ENCODE results near the gene NRG4.

DNA sequence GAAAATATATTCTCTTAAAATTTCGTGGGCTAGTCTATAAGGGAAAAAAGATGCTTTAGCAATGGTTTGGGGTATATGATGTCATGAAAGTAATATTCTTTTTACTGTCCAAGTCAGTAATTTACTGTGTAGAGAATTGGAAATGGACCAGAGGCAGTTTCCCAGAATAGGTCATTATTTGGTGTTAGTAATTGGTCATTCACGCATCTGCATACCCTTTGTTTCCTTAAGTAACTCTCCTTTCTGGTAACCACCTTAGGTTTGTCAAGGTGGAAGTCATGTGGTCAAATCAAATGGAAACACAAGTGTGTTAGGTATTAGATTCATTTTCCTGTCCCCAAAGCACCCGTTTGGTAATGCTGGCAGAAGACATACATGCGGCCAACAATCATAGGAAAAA, 84.6 kb downstream of the NRG4 start:
- no peak for TF ChIP-seq FOXP1 (CRISPR knock-in tag; IDR thresholded peaks at IDR 0.05)
- TF ChIP-seq POLR2AphosphoS5 (IDR thresholded peaks at IDR 0.05; ENCODE audit: control insufficient read depth, insufficient read depth, low read depth, low read length), result no peak
- TF ChIP-seq, protein P1, sequence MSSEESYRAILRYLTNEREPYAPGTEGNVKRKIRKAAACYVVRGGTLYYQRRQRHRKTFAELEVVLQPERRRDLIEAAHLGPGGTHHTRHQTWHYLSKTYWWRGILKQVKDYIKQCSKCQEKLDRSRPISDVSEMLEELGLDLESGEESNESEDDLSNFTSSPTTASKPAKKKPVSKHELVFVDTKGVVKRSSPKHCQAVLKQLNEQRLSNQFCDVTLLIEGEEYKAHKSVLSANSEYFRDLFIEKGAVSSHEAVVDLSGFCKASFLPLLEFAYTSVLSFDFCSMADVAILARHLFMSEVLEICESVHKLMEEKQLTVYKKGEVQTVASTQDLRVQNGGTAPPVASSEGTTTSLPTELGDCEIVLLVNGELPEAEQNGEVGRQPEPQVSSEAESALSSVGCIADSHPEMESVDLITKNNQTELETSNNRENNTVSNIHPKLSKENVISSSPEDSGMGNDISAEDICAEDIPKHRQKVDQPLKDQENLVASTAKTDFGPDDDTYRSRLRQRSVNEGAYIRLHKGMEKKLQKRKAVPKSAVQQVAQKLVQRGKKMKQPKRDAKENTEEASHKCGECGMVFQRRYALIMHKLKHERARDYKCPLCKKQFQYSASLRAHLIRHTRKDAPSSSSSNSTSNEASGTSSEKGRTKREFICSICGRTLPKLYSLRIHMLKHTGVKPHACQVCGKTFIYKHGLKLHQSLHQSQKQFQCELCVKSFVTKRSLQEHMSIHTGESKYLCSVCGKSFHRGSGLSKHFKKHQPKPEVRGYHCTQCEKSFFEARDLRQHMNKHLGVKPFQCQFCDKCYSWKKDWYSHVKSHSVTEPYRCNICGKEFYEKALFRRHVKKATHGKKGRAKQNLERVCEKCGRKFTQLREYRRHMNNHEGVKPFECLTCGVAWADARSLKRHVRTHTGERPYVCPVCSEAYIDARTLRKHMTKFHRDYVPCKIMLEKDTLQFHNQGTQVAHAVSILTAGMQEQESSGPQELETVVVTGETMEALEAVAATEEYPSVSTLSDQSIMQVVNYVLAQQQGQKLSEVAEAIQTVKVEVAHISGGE (CRISPR knock-in tag; IDR thresholded peaks at IDR 0.05), result no peak
- TF ChIP-seq SIN3B (IDR thresholded peaks at IDR 0.05; ENCODE audit: low read depth), result no peak
- no peak for TF ChIP-seq RCOR1 (IDR thresholded peaks at IDR 0.05; ENCODE audit: borderline replicate concordance in 1 of 2, low read depth in 2 of 2, low read length in 2 of 2)
